Endothelial cell of umbilical vein (primary cell): ENCODE results near the gene ACTL10. TPM values are rescaled to one million over a fixed set of nuclear protein-coding genes. Genes with fewer than 3 reads are reported as not detected.

Source experiments
- BruUV-seq: library from RNA; stranded (reverse); fragments of 400-500 nt; replicated peaks from 2 replicates; lab custom pipeline; 2021; lab: Mats Ljungman, UMichigan
- CTCF ChIA-PET: fragments of 300-600, 350-600 bp; sonication (Branson Sonifier 250); formaldehyde crosslinking; loops from one replicate; lab custom pipeline; 2021; ENCODE audit warnings: antibody characterized with exemption, inconsistent platforms; lab: Charles Lee
- POLR2A ChIA-PET: fragments of 300-600, 350-600 bp; sonication (Branson Sonifier 250); formaldehyde crosslinking; loops from one replicate; lab custom pipeline; 2021; ENCODE audit warnings: antibody characterized with exemption, inconsistent platforms; lab: Charles Lee
- DNase-seq: peaks from one replicate; pipeline ENCODE4 v3.0.0-alpha.2; 2011; ENCODE audit warnings: low read depth, low spot score
- FAIRE-seq: peaks from 2 replicates; lab custom pipeline; 2011; peaks lifted over from hg19 to GRCh38; lab: Jason Lieb, UNC
- H2AFZ ChIP-seq: 2 replicates; pipeline ENCODE4 v1.6.0; 2012; ENCODE audit warnings: low read depth, low read length, control low read depth, inconsistent platforms
- H3K27ac ChIP-seq: 2 replicates; pipeline ENCODE4 v1.5.1; 2011; ENCODE audit warnings: low read depth, mild to moderate bottlenecking, control low read depth, low read length, moderate library complexity; ENCODE audit not compliant: insufficient read depth
- H3K27me3 ChIP-seq, 2 experiments: 2 replicates each; pipeline versions ENCODE4 v1.6.0 to v1.6.1; 2011; ENCODE audit warnings: low read length in 2 of 2, mixed read lengths in 1 of 2; ENCODE audit not compliant: control insufficient read depth in 2 of 2, insufficient read depth in 2 of 2
- H3K36me3 ChIP-seq, 2 experiments: 2 replicates in 1 of 2; 3 replicates in 1 of 2; pipeline ENCODE4 v1.5.1; 2011; ENCODE audit warnings: low read length in 2 of 2, mild to moderate bottlenecking in 1 of 2, moderate library complexity in 1 of 2; ENCODE audit not compliant: control insufficient read depth in 2 of 2, insufficient read depth in 2 of 2; ENCODE audit errors: extremely low read depth in 1 of 2
- H3K4me1 ChIP-seq: 3 replicates; pipeline ENCODE4 v1.5.1; 2011; ENCODE audit warnings: mild to moderate bottlenecking, low read length; ENCODE audit not compliant: control insufficient read depth, insufficient read depth; ENCODE audit errors: extremely low read depth
- H3K4me2 ChIP-seq: 2 replicates; pipeline ENCODE4 v1.6.1; 2011; ENCODE audit warnings: low read length, control low read depth, mixed read lengths; ENCODE audit not compliant: insufficient read depth
- H3K4me3 ChIP-seq, 3 experiments: fragments of 200-600 bp in 1 of 3; sonication (generic), shearing (Covaris generic) in 1 of 3; replicated peaks in 1 of 3; 2 replicates each; pipeline ENCODE4 v1.5.1; 2011 to 2016; ENCODE audit warnings: control low read depth in 3 of 3, low read length in 3 of 3, mild to moderate bottlenecking in 2 of 3, inconsistent platforms in 1 of 3, low read depth in 1 of 3, moderate library complexity in 1 of 3; ENCODE audit not compliant: insufficient read depth in 1 of 3
- H3K79me2 ChIP-seq: 2 replicates; pipeline ENCODE4 v1.6.0; 2012; ENCODE audit warnings: low read length, inconsistent platforms; ENCODE audit not compliant: control insufficient read depth, insufficient read depth
- H3K9ac ChIP-seq: replicated peaks from 2 replicates; pipeline ENCODE3; 2011; ENCODE audit warnings: low read length, control low read depth; ENCODE audit not compliant: insufficient read depth; ENCODE audit errors: extremely low read depth
- H3K9me1 ChIP-seq: replicated peaks from 3 replicates; pipeline ENCODE4 v1.6.0; 2011; ENCODE audit warnings: mild to moderate bottlenecking, low read length; ENCODE audit not compliant: control insufficient read depth, insufficient read depth; ENCODE audit errors: extremely low read depth
- H3K9me3 ChIP-seq: replicated peaks from 2 replicates; pipeline ENCODE4 v1.5.1; 2012; ENCODE audit warnings: low read length, inconsistent platforms; ENCODE audit not compliant: control insufficient read depth, insufficient read depth
- H4K20me1 ChIP-seq: replicated peaks from 2 replicates; pipeline ENCODE3; 2011; ENCODE audit warnings: mild to moderate bottlenecking, low read length; ENCODE audit not compliant: control insufficient read depth, insufficient read depth; ENCODE audit errors: extremely low read depth
- CTCF ChIP-seq, 2 donors: IDR thresholded peaks; 1 replicate in 1 of 2; 2 replicates in 1 of 2; pipeline ENCODE4 v1.5.1; 2011; ENCODE audit warnings: low read length in 2 of 2, mild to moderate bottlenecking in 2 of 2, moderate library complexity in 2 of 2, control low read depth in 1 of 2, inconsistent platforms in 1 of 2, low read depth in 1 of 2; ENCODE audit not compliant: insufficient read depth in 1 of 2; ENCODE audit errors: extremely low read depth in 1 of 2
- FOS ChIP-seq: IDR thresholded peaks from 2 replicates; pipeline ENCODE4 v1.6.1; 2011; ENCODE audit warnings: mild to moderate bottlenecking, low read length, moderate library complexity, borderline replicate concordance; ENCODE audit not compliant: insufficient read depth
- GATA2 ChIP-seq: IDR thresholded peaks from 2 replicates; pipeline ENCODE4 v1.7.0; 2011; ENCODE audit warnings: low read depth, mild to moderate bottlenecking, moderate library complexity, mixed read lengths, low read length; ENCODE audit not compliant: insufficient read length, insufficient read depth
- JUN ChIP-seq: IDR thresholded peaks from 2 replicates; pipeline ENCODE4 v1.6.1; 2011; ENCODE audit warnings: borderline replicate concordance, low read depth; ENCODE audit not compliant: insufficient read length, insufficient read depth
- MAX ChIP-seq: IDR thresholded peaks from 2 replicates; pipeline ENCODE4 v1.6.1; 2011; ENCODE audit not compliant: insufficient read depth, insufficient read length
- MYC ChIP-seq: IDR thresholded peaks from one replicate; pipeline ENCODE4 v1.6.1; 2011; ENCODE audit warnings: mild to moderate bottlenecking, low read depth, low read length
- POLR2AphosphoS5 ChIP-seq: IDR thresholded peaks from 2 replicates; pipeline ENCODE4 v1.6.1; 2012; ENCODE audit warnings: low read depth, mild to moderate bottlenecking, control low read depth, low read length, moderate library complexity; ENCODE audit not compliant: insufficient read depth
- dilution Hi-C: fragments of 300-500 bp; cut with MboI; formaldehyde crosslinking; loops from one replicate; pipeline ENCODE4 v1.15.0; 2019; ENCODE audit warnings: low sequenced_read_pairs; ENCODE audit not compliant: extremely low pct_ligation_motif_present
- intact Hi-C: fragments of 100-400 bp; cut with micrococcal nuclease; formaldehyde crosslinking; loops from one replicate; pipeline ENCODE4 v1.10.0; 2022
- polyA plus RNA-seq, 4 experiments: library from polyadenylated mRNA; depleted of rRNA in 3 of 4; stranded (reverse) in 3 of 4; unstranded in 1 of 4; fragments of >200 nt; gene quantifications; 2 replicates each; pipeline versions ENCODE4 v1.2.1 to v1.2.3, GENCODE V29; 2011 to 2012; ENCODE audit warnings: missing spikeins in 1 of 4
- total RNA-seq: library from RNA; stranded (reverse); gene quantifications from 2 replicates; pipeline ENCODE4 v1.2.3, GENCODE V29; 2021

ACTL10 gene
- total and polyA plus RNA-seq, 2 donors (not counting 3 experiments of a cell fraction or from before 2014, with no cell fraction given): 0.92 to 1.4 TPM

GRCh38 chr20:33668466-33669155, 1.9 kb downstream of the ACTL10 start:
- intact Hi-C loops (loop anchor here (1.0 to 10.0 kb wide), 4 partner anchors 212 to 461 kb away; partner anchors contain the start of gene RALY), dilution Hi-C loops (no loop called here)
- H2AFZ ChIP-seq: no peak overlapping the region
- TF ChIP-seq CTCF (IDR thresholded peaks at IDR 0.05; ENCODE audit: extremely low read depth in 1 of 2, insufficient read depth in 1 of 2, low read depth in 1 of 2, low read length in 2 of 2) (no peak), JUN (no peak), POLR2AphosphoS5 (no peak), MYC (no peak), MAX (no peak), FOS (no peak), GATA2 (no peak)
- no peaks in the 10 kb centered on the region for H3K27me3 ChIP-seq
- POLR2A ChIA-PET: interaction anchor here (1.4 kb wide), 1 partner anchor 15 kb away, joined by 4 read pairs; no protein-coding TSS in a partner anchor
- BruUV-seq: no TSS peak
- no peak overlapping the region for H3K9ac ChIP-seq
- H3K79me2 ChIP-seq: no peaks in the 10 kb centered on the region
- no peaks in the 10 kb centered on the region for H3K9me3 ChIP-seq
- peaks cover 0 to 2% of the 10 kb centered on the region in 2 experiments for H3K36me3 ChIP-seq
- DNase-seq (no peak), FAIRE-seq (no peak)
- CTCF ChIA-PET: interaction anchor here (0.5 to 3.3 kb wide), 32 partner anchors 11 to 458 kb away, joined by 3 to 36 read pairs (median 4); partner anchors contain the start of genes CBFA2T2, CDK5RAP1, PXMP4 and SNTA1
- H4K20me1 ChIP-seq: no peaks in the 10 kb centered on the region
- no peak overlapping the region for H3K4me3 ChIP-seq
- no peak overlapping the region for H3K27ac ChIP-seq
- no peak overlapping the region for H3K4me2 ChIP-seq
- H3K4me1 ChIP-seq: peaks cover 19% of the 10 kb centered on the region
- H3K9me1 ChIP-seq: no peaks in the 10 kb centered on the region
